T-helper 2 cell treated with Interferon-gamma antibody and Interleukin-4, amounts not matched to agents 5 μg/mL and 100 μg/mL, for 36 hours (primary cell): ENCODE results near the gene GHRL.
"Not testable (repeated sequence)": the region's sequence is repeated elsewhere in the genome, so short reads cannot be mapped to it uniquely, and the experiment has no call there.

Experiments
- DNase-seq: peaks from one replicate; pipeline ENCODE4 v3.0.0; 2021; ENCODE audit warnings: low spot score
- H3K27ac Mint-ChIP-seq: one replicate; pipeline ENCODE4 v1.8.0; 2021; ENCODE audit warnings: mild to moderate bottlenecking, mixed read lengths
- H3K27me3 Mint-ChIP-seq: one replicate; pipeline ENCODE4 v1.8.0; 2021; ENCODE audit warnings: low read depth, mixed read lengths
- H3K36me3 Mint-ChIP-seq: one replicate; pipeline ENCODE4 v1.8.0; 2021; ENCODE audit warnings: low read depth, mixed read lengths
- H3K4me1 Mint-ChIP-seq: one replicate; pipeline ENCODE4 v1.8.0; 2021; ENCODE audit warnings: low read depth, mixed read lengths
- H3K4me3 Mint-ChIP-seq: one replicate; pipeline ENCODE4 v1.8.0; 2022; ENCODE audit warnings: mild to moderate bottlenecking, moderate library complexity, mixed read lengths
- H3K9me3 Mint-ChIP-seq: one replicate; pipeline ENCODE4 v1.8.0; 2021; ENCODE audit warnings: mixed read lengths

The GHRL gene

DNA sequence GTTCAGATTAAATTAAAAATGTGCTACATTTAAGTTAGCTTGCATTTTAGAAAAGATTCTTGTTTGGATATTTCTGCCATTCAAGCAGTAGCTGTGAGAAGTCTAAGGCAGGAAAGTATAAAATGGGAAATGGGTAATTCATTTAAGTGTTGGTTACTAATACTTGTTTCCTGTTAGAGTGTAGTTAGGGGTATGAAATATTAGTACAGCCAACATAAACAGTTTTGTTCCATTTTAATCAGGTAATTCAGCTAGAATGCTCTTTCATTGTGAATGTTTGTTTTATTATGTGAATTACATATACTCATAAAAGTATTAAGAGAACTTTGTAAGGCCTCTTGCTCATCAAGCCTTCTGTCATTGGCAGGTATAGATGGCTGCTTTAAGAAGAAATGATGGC, 24.6 kb downstream of the GHRL start:
- H3K4me3 Mint-ChIP-seq = no peak overlapping the region
- no peak overlapping the region for H3K27ac Mint-ChIP-seq
- no peaks in the 10 kb centered on the region for H3K9me3 Mint-ChIP-seq
- DNase-seq = no peak
- H3K4me1 Mint-ChIP-seq = peaks cover 36% of the 10 kb centered on the region
- H3K27me3 Mint-ChIP-seq = no peaks in the 10 kb centered on the region
- H3K36me3 Mint-ChIP-seq = peaks cover 63% of the 10 kb centered on the region

- Mint-ChIP-seq H3K36me3 (peaks cover 65% of the 10 kb centered on the region), H3K4me1 (peaks cover 39% of the 10 kb centered on the region)
- not testable (repeated sequence) for H3K9me3 Mint-ChIP-seq, H3K27me3 Mint-ChIP-seq, DNase-seq, H3K27ac Mint-ChIP-seq, H3K4me3 Mint-ChIP-seq
Observed at GRCh38 chr3:10266936-10267335, 25.8 kb downstream of the GHRL start.

DNA sequence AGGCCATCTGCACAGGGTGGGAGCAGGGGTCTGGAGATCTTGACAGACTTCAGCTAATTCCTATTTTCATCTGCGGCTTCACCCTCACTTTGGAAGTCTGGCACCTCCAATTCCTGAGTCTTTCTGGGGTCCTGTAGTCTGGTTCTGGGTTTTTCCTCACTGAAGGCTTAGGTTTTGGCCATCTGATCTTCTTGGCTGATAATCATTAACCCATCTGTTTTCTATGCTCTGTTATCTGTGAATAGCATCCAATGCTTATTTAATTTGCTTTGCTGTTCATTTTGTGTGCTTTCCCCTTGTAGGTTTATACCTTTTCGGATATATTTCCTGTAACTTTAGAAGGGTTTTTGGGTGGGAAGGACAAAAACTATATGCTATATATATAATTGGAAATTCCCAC, 26.9 kb downstream of the GHRL start:
- Mint-ChIP-seq H3K9me3 (no peaks in the 10 kb centered on the region), H3K27ac (peak overlapping the region; percentile 50), H3K4me1 (peaks cover 43% of the 10 kb centered on the region), H3K27me3 (no peaks in the 10 kb centered on the region), H3K36me3 (peaks cover 65% of the 10 kb centered on the region), H3K4me3 (peak overlapping the region; percentile 19)
- DNase-seq = no peak

- Mint-ChIP-seq H3K4me3 (peak overlapping the region; percentile 55), H3K9me3 (no peaks in the 10 kb centered on the region), H3K36me3 (peaks cover 69% of the 10 kb centered on the region), H3K27ac (peak overlapping the region; percentile 56), H3K27me3 (no peaks in the 10 kb centered on the region), H3K4me1 (peaks cover 56% of the 10 kb centered on the region)
- DNase-seq = peak; percentile 63
Observed at GRCh38 chr3:10263646-10264363, 28.9 kb downstream of the GHRL start.

GRCh38 chr3:10262027-10262426, 30.7 kb downstream of the GHRL start:
- H3K36me3 Mint-ChIP-seq = peaks cover 68% of the 10 kb centered on the region
- peaks cover 54% of the 10 kb centered on the region for H3K4me1 Mint-ChIP-seq
- peak overlapping the region; percentile 9 for H3K27ac Mint-ChIP-seq
- H3K9me3 Mint-ChIP-seq = no peaks in the 10 kb centered on the region
- peak overlapping the region; percentile 13 for H3K4me3 Mint-ChIP-seq
- no peak for DNase-seq
- no peaks in the 10 kb centered on the region for H3K27me3 Mint-ChIP-seq

DNA sequence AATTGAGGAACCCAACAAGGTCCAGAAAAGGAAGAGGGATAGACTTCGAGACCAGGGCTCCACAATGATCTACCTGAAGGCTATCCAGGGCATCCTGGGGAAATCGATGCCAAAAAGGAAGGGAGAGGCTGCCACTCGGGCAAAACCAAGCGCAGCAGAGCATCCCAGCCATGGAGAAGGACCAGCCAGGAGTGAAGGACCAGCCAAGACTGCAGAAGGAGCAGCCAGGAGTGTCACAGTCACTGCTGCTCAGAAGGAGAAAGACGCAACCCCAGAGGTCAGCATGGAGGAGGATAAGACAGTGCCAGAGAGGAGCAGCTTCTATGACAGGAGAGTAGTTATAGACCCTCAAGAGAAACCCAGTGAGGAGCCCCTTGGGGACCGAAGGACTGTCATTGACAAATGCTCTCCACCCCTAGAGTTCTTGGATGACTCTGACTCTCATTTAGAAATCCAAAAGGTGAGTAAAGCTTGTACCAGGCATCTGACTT, 32.5 kb downstream of the GHRL start:
- DNase-seq = no peak
- Mint-ChIP-seq H3K4me3 (no peak overlapping the region), H3K36me3 (peaks cover 72% of the 10 kb centered on the region), H3K27ac (peak overlapping the region; percentile 65), H3K4me1 (peaks cover 54% of the 10 kb centered on the region), H3K9me3 (no peaks in the 10 kb centered on the region), H3K27me3 (no peaks in the 10 kb centered on the region)

DNA sequence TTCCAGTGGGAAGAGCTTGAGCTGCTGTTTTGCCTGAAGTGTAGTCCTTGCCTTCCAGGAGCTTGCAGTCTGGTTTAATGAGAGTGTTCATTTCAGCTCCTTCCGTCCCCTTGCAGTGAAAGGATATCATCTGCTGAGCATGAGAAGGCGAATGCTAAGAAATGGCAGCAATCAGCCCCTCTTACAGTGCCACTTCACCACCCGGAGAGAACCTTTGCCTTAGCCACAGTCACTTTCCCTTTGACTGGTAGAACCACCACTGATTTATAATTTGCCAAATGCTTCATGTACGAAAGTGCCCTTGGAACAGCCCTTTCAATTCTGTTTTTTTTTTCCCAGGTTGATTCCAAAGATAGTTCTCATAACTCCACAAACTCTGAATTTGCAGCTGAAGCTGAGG, 32.9 kb downstream of the GHRL start:
- Mint-ChIP-seq H3K27ac (peak overlapping the region; percentile 29), H3K9me3 (no peaks in the 10 kb centered on the region), H3K36me3 (peaks cover 75% of the 10 kb centered on the region), H3K4me1 (peaks cover 54% of the 10 kb centered on the region), H3K27me3 (no peaks in the 10 kb centered on the region), H3K4me3 (no peak overlapping the region)
- no peak for DNase-seq

DNA sequence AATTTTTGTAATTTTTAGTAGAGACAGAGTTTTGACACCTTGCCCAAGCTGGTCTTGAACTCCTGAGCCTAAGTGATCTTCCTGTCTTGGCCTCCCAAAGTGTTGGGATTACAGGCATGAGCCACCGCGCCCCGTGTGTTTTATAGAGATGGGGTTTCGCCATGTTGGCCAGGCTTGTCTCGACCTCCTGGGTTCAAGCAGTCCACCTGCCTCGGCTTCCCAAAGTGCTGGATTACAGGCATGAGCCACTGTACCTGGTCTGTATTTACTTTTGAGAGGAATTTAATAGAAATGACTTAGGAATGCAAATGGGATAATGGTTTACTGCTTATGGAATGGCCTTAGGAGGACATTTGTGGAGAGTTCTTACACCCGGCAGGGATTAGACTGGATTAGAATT, 33.7 kb downstream of the GHRL start:
- no peak for DNase-seq
- Mint-ChIP-seq H3K27ac (peak overlapping the region; percentile 29), H3K27me3 (no peaks in the 10 kb centered on the region), H3K36me3 (peaks cover 78% of the 10 kb centered on the region), H3K4me3 (no peak overlapping the region), H3K9me3 (no peaks in the 10 kb centered on the region), H3K4me1 (peaks cover 57% of the 10 kb centered on the region)

GRCh38 chr3:10255835-10256234, 36.9 kb downstream of the GHRL start:
- H3K27ac Mint-ChIP-seq = no peak overlapping the region
- H3K4me3 Mint-ChIP-seq = no peak overlapping the region
- DNase-seq = no peak
- peaks cover 75% of the 10 kb centered on the region for H3K36me3 Mint-ChIP-seq
- no peaks in the 10 kb centered on the region for H3K9me3 Mint-ChIP-seq
- no peaks in the 10 kb centered on the region for H3K27me3 Mint-ChIP-seq
- peaks cover 51% of the 10 kb centered on the region for H3K4me1 Mint-ChIP-seq

DNA sequence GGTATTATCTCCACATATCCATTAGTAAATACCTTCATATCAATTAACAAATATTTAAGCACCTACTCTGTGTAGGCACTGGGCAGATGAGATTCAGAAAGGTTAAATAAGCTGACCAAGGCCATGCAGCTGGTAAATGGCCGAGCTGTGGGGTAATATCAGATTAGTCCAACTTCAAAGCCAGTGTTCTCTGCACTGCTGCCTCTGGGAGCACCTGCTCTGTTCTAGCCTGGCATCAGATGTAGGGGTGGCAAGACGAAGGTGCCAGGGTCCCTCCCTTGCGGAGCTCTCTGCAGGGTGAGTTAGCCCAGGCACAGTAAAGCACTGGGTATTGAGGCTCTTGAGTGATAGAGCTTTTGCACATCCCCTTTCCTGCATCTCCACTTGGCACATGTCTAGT, 39.0 kb downstream of the GHRL start:
- peak overlapping the region; percentile 22 for H3K27ac Mint-ChIP-seq

DNA sequence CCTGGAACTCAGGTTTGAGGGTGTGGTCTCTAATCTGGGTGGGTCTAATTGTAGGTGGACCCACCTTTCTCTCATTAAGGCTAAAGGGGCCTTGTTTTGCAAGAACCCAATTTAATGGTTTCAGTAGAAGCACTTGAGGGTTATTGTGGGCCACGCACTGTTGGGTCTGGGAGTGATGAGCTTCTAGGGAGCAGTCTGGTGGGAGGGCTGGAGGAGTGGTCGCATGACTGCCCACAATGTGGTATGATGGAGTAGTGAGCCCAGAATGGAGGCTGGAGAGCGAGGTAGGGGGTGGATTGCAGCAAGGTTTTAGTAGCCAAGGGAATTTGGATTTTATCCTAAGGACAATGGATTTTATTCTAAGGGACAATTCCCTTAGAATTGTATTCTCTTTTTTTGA, 41.7 kb downstream of the GHRL start:
- Mint-ChIP-seq H3K36me3 (peaks cover 67% of the 10 kb centered on the region), H3K27ac (peak overlapping the region; percentile 88), H3K27me3 (no peaks in the 10 kb centered on the region), H3K9me3 (peaks cover 7% of the 10 kb centered on the region), H3K4me1 (peaks cover 51% of the 10 kb centered on the region), H3K4me3 (peak overlapping the region; percentile 97)
- no peak for DNase-seq

More for the DNA sequence above, 39.0 kb downstream of the GHRL start:
- Mint-ChIP-seq H3K4me1 (peaks cover 56% of the 10 kb centered on the region), H3K36me3 (peaks cover 76% of the 10 kb centered on the region), H3K4me3 (peak overlapping the region; percentile 13), H3K9me3 (no peaks in the 10 kb centered on the region), H3K27me3 (no peaks in the 10 kb centered on the region)
- no peak for DNase-seq

DNA sequence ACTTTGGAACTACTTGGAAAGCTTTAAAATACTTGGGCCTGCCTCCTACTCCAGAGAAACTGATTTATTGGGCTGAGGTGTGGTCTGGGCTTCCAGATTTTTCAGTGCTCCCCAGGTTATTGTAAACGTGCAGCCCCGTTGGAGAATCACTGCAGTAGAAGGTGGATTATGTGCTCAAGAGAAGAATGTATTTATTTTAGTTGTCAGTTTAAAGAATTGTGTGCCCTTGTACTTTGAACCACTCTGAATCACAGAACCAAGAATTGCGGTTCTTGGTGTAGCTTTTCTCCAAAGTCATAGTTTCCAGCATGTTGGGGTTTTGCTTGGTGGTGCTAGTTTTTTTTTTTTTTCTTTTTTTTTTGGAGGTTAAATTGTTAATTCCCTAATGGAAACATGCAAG, 42.9 kb downstream of the GHRL start:
- DNase-seq = peak; percentile 37
- H3K36me3 Mint-ChIP-seq = peaks cover 66% of the 10 kb centered on the region
- H3K27me3 Mint-ChIP-seq = no peaks in the 10 kb centered on the region
- H3K9me3 Mint-ChIP-seq = peaks cover 18% of the 10 kb centered on the region
- peaks cover 46% of the 10 kb centered on the region for H3K4me1 Mint-ChIP-seq
- H3K27ac Mint-ChIP-seq = peak overlapping the region; percentile 88
- peak overlapping the region; percentile 97 for H3K4me3 Mint-ChIP-seq

DNA sequence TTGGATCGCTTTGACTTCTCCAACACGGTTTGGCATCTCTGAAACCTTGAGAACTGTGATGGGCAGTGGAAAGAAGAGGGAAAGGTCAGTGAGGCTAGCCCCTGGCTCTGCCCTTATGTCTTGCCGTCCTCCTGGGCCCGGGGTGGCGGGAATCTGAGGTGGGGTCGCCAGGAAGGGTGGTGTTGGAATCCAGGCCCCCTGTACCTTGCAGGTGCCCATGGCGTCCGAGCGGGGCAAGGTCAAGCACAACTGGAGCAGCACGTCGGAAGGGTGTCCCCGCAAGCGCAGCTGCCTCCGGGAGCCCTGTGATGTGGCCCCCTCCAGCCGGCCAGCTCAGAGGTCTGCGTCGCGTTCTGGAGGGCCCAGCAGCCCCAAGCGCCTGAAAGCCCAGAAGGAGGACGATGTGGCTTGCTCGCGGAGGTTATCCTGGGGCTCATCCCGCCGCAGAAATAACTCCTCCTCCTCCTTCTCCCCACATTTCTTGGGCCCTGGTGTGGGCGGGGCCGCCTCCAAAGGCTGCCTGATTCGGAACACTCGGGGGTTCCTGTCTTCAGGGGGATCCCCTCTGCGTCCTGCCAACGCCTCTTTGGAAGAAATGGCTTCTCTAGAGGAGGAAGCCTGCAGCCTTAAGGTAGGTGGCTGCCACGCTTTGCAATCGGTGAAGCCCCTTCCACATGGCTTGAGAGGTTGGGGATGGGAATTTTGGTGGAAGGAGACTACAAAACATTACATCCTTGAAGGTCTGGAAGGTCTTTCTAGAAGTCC, 43.6 kb downstream of the GHRL start:
- H3K36me3 Mint-ChIP-seq = peaks cover 65% of the 10 kb centered on the region
- peak overlapping the region; percentile 97 for H3K4me3 Mint-ChIP-seq
- no peaks in the 10 kb centered on the region for H3K27me3 Mint-ChIP-seq
- H3K27ac Mint-ChIP-seq = peak overlapping the region; percentile 88
- H3K4me1 Mint-ChIP-seq = peaks cover 40% of the 10 kb centered on the region
- H3K9me3 Mint-ChIP-seq = peaks cover 25% of the 10 kb centered on the region
- peak; percentile 77 for DNase-seq

DNA sequence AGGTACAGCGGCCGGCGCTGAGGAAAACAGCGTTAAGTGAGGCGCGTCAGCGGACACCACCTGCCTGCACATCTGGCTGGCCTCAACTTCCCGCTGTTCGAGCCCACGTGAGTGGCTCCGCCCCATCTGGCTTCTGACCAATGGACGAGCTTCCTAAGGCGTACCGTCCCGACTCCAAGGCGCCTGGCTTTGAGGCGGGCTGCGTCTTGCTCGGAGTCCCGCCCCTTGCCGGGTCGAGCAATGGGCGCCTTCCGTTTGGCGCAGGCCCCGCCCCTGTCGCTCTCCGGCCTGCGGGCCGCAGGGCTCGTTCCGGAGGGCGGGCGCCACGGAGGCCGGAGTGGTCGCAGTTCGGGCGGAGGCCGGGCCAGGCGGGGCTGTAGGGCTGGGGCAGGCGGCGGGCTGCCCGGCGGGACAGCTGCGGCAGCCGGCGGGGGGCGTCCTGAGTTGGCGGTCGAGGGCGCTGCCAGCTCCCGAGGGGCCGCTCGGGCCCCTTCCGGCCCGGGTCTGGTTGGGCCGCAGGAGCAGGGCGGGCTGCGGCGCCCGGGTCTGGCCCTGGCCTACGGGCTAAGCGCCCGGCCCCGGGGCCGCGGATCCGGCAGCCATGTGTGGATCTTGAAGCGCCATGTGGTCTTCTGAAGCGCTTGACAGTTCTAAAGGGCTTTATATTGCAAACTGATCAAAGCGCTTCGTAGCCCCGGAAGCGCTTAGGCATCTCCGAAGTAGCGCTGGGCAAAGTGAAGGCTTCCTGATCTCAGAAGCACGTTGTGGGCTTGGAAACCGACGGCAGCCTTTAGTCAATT, 44.4 kb downstream of the GHRL start, which contains the start of gene TATDN2:
Gene TATDN2, plus strand, starts transcription at position 276 of the 800 bp plus-strand sequence. CDS start 742 bp downstream, outside the sequence.
- Mint-ChIP-seq H3K36me3 (peaks cover 62% of the 10 kb centered on the region), H3K27ac (peak within 1 kb of the TSS; percentile 91), H3K4me3 (peak within 1 kb of the TSS; percentile 97), H3K4me1 (peaks cover 39% of the 10 kb centered on the region), H3K9me3 (peaks cover 30% of the 10 kb centered on the region), H3K27me3 (no peaks in the 10 kb centered on the region)
- peak; percentile 93 for DNase-seq
